ENCODE data around the gene MRGPRF.

Gene MRGPRF

GRCh38 chr11:69018924-69019323 lies 5.9 kb upstream of the MRGPRF start:
- peak; percentile 66 for DNase-seq

DNA sequence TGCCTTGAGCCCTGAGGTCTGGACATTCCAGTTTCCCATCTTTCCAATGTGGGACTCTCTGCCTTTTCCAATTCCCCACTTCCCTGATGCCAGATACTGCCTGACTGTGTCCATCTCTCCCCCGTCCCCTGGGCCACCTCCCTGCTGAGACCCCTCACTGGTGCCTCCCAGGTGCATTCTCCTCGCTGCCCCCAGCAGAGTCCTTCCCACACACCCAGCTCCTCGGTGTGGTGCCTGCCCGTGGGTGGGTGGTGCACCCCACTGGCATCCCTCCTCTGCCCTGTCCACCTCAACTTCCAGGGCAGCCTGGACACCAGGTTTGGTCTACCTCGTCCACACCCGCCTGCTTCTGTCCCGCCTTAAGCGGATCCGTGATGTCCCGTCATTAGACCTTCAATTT lies 4.9 kb upstream of the MRGPRF start:
- no peak for DNase-seq

GRCh38 chr11:69014898-69015549 lies 2.0 kb upstream of the MRGPRF start:
- no peak for DNase-seq

- DNase-seq = peak; percentile 38
Observed at GRCh38 chr11:69014084-69014851, 1.2 kb upstream of the MRGPRF start.

DNA sequence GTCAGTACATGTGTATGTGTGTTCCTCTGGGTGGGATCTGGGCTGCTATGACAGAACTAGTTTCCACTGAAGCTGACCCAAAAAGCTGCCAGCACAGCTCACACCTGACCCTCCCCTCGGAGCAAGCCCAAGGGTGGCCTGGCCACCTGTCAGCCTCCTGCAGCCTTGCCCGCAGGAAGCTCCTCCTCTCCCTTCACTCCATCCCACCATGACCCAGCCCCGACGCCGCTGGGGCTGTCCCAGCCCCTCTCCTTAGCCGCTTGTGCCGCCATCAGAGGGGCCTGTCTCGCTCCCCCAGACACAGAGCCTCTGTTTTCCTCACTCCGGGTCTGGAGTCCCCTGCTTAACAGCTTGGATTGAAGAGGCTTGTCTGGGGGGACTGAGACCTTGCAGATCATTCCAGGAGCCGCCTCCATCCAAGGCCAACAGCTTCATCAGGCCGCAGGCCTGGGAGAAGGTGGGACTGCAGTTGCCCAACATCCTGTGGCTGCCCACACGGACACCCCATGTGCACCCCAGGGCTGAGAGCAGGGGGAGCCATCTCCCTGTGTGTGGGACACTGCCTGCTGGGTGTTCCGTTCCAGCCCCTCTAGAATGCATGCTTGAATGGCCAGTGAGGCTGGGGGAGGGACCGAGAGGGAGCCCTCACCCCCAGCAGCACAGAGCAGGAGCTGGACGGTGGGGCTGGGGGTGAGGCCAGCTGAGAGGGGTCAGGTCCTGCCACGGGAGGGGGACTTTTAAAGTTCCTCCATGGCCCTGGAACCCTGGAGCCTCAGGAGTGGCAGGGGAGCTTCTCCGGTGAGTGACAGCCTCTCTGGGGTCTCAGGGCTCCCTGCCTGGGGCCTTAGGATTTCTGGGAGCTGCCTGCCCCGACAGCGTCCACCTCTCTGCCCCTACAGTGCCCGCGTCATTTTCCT lies 696 bp downstream of the MRGPRF start:
- DNase-seq = peak; percentile 39

- DNase-seq = no peak
Observed at GRCh38 chr11:69011624-69012091, 1.4 kb downstream of the MRGPRF start.

- peak; percentile 86 for DNase-seq
Observed at GRCh38 chr11:69010964-69011623, 2.0 kb downstream of the MRGPRF start.

GRCh38 chr11:69010361-69010891 lies 2.6 kb downstream of the MRGPRF start:
- no peak for DNase-seq

DNA sequence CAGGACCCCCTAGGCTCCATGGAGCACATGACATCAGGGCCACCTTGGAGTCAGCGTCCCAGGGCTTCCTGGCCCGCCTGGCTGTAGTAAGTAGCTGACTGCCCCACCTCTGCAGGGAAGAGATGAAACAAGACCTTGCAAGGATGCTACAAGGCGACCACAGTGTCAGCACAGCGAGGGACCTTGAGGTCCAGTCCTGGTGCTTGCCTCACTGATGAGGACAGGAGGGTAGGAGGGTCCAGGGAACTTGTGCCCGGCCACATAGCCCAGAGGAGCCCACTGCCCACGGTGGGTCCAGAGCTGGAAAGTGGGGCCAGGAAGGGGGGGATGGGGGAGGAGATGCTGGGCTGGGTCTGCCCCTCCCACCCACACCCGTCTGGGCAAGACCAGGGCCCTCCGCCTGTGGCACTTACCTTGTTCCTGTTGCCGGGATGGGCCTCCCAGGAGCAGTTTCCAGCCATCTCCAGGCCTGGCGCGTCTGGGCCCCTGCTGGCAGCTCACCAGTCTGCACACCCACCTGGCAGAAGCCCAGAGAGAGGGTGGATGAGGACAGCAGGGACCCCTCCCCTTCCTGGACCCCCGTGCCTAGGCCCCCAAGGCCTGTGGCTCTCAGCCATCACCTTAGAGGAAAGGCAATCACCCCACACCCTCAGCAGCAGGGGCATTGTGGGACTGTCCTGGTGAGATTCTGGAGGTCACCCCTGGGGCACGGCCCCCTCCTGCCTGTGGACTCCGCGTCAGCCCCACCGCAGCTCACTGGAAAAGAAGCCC lies 3.4 kb downstream of the MRGPRF start:
- no peak for DNase-seq

DNA sequence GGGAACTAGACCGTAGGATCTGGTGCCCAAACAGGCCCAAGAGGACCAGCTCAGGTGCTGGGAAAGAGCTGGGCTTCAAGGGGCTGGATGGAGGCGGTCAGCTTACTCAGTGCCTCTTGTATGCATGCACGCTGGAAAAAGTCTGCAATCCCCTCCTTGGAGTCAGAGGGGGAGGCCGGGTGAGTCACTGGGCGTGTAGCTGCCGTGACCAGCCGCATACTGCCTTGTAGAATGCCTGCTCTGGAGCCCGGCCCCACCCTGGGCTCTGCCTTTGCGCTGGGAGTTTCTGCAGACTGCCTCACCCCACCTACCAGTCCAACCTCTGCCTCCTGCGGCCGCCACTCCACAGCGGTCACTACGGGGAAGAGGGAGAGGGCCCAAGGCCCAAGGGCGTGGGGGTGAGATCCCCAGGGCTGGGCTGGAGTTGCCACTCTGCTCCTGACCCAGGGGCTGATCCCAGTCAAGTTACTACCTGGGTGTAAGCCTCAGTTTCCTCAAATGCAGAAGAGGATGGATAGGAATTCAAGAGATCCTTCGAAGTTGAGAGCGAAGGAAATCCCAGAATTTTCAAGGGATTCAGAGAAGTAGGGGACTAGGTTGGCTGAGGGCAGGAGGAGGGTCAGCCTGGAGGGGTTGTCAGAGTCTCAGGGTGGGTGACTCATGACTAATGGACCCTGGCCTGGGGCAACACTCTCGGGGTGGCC lies 4.2 kb downstream of the MRGPRF start:
- DNase-seq = peak; percentile 96

- DNase-seq = peak; percentile 21
Observed at GRCh38 chr11:69007975-69008381, 5.1 kb downstream of the MRGPRF start.

- DNase-seq = no peak
Observed at GRCh38 chr11:69006816-69007215, 6.2 kb downstream of the MRGPRF start.

DNA sequence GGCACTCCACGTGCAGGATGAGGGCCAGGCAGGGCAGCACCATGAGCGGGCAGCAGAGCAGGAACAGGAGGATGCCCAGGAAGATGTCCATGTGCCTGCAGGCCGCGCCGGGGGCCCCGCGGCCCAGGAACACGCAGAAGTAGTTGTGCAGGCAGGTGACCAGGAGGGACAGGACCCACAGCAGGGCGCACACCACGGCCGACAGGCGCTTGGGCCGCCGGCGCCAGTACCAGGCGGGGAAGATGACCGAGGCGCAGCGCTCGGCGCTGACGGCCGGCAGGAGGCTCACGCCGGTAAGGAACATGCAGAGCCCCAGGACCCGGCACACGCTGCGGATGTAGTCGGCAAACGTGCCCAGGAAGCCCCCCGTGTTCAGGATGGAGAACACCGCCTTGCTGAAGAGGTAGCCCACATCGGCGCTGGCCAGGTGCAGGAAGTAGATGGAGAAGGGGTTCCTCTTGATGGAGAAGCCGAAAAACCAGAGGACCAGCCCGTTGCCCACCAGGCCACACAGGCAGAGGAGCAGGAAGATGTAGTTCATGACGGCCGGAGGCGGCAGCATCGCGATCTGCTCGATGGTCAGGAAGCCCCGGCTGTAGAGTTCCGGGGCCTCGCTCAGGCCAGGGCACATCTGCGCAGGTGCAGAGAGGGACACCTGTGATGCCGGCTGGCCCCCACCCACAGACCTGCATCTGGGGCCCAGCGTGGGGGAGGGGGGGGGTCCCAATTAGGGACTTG lies 7.2 kb downstream of the MRGPRF start:
- DNase-seq = no peak

DNA sequence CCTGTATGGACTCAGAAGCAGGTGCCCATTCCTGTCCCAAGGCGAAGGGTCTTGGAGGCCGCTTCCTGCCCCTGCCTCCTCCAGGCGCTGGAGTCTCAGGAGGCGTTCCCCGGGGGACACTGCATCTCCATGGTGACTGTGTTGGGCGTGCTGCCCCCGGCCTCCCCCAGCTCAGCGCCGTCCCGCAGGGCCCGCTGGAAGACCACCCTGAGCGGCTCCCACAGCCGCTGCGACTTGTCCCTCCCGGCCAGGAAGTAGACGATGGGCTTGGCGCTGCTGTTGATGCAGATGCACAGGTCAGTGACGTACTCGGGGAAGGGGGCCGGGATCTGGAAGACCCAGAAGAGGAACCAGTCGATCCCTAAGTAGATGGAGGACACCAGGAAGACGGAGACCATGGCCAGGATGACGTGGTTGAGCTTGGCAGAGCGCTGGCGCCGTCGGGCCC lies 7.8 kb downstream of the MRGPRF start:
- no peak for DNase-seq

- no peak for DNase-seq
Observed at GRCh38 chr11:69004411-69005182, 8.4 kb downstream of the MRGPRF start.

- DNase-seq = no peak
Observed at GRCh38 chr11:69003866-69004367, 9.1 kb downstream of the MRGPRF start.

- no peak for DNase-seq
Observed at GRCh38 chr11:69003301-69003865, 9.7 kb downstream of the MRGPRF start.

- DNase-seq = no peak
Observed at GRCh38 chr11:69002570-69003231, 10.3 kb downstream of the MRGPRF start.

Data from fibroblast of skin of abdomen (primary cell).